GDM1 (cell line): ENCODE data around the gene C1orf21.

ENCODE experiments used
- DNase-seq: peaks from one replicate; lab custom pipeline; 2025; lab: John Stamatoyannopoulos, UW

The C1orf21 gene

DNA sequence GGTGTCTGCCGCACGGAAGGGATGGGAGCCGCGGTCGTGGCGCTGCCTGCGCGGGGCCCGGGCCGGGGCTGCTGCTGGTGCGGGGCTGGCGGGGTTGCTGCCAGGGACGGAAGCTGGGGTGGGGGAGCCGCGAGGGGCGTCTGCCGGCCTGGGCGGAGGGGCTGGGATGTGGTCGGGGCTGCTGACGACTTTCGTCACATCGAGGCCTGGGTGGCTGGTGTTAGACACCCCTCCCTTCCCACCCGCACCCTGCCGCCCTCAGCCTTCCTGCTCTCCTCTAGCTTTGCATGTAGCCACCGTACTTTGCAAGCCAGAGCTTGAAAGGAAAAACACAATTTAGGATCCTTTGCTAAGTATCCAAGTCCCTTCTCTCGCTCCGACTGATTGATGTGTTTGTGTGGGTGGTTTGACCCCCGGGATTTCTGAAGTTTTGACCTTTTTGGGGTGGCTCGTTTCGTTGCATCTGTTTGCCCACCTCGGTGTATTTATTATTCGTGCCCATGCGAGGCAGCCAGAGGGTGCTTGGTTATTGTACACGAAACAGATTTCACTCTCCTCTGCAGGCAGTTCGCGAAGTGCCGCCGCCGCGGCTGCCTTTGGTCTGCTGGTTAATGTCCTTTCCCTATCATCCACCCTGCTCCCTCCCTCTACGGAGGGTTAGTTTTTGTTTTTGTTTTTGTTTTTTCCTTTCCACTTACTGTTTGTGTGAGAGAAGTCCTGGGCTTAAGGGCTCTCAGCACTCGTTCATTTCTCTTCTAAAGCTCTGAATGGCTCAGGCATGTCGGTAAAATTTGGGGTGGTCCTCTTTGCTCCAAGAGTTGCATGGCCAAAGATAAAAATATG, 868 bp downstream of the C1orf21 start:
- peak; percentile 29 for DNase-seq

DNA sequence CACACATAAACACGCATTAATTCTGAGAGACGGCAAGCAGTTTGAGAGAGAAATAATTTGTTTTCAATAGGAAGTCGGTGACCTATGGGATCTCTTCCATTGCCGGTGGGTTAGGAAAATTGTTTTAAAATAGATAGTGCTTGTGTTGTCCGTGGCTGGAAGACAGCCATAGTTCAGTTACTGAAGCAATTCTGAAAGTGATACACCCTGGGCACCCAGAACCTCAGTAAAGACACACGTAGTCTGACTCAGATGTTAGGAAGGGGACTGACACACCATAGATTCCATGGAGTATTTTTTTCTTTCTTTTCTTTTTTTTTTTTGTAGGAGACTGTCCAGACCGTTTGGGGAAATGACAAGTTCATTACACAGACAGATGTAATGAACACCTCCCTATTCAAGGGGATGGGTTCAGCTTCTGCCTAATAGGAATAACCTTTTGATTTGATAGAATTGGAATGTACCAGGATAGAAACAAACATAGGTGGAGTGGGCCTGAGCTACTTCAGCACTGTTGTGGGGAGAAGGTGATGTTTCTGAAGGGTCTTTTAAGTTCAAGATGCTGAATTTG, 1.6 kb downstream of the C1orf21 start:
- no peak for DNase-seq

DNA sequence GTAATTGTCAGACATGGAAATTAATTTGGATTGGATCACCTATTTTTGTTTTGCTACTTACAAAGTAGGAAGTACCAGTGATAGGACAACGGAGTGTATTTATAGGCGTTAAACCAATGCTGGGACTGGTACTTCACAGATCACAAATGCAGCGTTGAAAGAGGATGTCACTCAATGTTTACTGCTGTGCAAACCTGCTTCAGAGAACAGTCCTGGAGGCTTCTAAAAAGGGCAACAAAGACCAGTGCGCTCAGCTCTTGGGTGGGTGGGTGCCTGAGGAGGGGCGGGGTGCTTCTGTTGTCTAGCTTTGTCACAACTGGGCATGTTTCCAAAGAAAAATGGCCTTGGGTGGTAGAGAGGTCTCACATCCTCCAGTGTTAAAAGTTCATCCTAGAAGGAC, 2.1 kb downstream of the C1orf21 start:
- DNase-seq: no peak

DNA sequence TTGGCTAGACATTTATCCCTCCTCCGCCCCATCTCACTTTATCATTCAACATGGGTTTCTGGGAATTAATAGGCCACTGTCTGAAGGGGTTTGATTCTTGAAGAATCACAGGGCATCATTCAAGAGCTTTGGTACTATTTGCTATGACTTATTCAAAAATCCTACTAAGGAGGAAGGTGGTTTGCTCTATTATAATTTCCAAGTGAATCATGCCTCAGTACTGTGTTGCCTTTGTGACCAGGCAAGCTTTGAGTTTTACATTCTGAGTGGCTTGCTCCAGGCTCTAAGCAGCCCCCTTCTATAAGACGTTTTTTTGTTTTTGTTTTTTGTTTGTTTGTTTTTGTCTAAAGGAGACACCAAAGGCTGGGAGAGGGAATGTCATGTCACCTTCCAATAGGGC, 2.6 kb downstream of the C1orf21 start:
- no peak for DNase-seq

DNA sequence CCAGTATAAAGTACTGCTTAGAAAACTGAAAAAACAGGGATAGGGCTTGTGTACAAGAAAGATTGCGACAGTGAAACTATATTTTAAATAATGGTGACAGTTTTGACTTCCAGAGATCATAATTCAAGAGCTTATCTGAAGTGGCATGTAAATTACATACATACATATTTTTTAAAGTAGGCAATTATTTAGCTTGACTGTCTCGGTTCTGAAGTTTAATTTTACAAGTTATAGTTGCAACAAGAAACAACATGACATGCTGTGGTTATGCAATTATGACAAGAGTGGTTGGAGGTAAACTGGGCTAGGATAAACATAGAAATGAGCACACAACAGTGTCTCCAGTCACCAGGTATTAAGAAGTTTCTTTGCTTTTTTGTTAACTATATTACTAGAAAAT, 4.1 kb downstream of the C1orf21 start:
- no peak for DNase-seq

DNA sequence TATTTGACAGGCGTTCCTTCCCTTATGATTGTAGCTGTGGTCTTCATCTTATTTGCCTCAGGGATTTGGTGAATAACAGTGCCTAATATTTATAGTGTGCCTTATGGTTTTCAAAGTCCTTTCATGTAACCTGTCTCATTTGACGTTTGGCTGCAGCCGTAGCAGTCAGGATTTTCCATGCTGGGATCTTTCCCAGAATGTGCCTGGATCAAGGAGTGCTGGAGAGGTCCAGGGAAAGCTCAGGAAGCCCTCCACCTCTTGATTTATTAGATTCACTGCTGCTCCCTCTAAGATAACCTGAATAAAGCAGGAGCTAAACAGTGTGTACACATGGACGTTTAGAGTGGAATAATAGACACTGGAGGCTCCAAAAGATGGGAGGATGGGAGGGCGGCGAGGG, 5.2 kb downstream of the C1orf21 start:
- no peak for DNase-seq

DNA sequence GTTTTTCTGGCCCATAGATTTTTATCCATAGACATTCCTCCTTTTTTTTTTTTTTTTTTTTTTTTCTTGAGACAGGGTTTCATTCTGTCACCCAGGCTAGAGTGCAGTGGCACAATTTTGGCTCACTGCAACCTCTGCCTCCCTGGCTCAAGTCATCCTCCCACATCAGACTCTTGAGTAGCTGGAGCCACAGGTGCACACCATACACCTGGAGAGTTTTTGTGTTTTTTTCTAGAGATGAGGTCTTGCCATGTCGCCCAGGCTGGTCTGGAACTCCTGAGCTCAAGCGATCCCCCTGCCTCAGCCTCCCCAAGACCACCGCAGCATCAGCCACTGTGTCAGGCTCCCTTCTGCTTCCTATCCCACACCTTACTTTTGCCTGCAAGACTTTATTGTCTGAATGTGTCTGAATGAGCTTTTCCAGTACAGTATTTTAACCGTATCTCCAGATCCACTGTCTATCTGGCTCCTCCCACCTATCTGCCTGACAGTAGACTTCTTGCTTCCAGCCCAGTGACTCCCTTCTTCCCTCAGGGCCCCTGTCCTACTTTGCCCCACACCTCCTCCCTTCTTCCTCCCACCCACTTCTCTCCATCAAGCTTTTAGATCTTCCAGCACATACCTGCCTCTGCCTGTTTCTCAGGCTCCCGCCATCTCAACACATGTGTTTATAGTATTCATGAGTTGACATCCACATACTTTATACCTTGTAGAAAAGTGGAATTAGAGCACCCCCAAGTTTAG, 6.1 kb downstream of the C1orf21 start:
- no peak for DNase-seq

DNA sequence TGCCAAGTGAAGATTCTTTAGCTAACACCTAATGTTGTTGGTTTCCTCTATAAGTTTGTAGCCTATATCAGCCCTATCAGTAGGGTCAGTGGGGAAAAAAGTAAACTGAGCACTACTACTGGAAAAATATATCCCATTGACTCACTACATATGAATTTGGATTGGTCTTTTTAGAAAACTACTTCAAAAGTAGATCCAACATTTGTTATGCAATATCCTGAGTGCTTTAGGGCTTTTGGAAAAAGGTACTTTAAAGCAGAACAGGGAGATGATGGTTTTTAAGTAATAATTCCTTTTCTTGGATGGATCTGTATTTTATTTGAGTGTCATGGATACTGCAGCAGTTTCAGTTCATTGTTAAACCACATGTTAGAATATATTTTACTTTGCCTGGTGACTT, 7.1 kb downstream of the C1orf21 start:
- DNase-seq: no peak

DNA sequence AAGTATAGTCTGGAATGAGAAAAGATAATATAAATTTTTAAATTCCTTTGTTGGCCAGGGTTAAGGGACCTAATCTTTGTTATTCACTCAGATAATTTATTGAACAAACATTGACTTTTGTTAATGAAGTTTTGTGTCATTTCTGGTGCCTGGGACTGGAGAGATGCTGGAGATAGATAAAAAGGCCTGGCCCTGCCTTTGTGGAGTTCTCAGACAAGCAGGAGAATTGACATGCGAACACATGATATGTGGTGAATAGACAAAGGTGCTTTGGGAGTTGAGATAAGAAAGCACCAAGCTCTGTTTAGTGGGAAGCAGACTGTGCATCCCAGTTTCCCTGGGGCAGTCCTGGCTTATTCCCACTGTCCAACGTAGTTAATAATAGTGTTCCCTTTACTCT, 8.5 kb downstream of the C1orf21 start:
- no peak for DNase-seq

DNA sequence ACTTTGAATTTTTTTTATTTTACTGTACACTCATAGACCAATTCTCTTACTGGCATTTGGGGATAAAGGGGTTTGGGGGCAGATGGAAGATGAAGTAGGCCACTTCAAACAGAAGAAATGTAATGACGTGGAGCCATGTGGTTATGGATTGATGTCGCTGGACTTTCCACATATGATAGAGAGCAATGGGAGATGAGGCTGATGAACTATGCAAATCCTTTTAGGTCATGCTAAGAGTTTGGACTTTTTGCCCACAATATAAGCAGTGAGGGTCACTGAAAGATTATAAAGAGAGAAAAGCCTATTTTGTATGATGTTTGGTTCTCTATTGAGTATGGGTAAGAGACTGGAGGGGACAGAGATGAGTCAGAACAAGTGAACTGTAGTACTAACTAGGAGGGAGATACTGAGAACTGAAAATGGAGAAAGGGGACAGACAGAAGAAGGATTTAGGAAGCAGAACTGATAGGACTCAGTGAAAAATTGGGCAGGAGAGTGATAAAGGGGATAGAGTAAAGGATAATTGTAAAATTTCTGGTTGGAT, 9.2 kb downstream of the C1orf21 start:
- no peak for DNase-seq

DNA sequence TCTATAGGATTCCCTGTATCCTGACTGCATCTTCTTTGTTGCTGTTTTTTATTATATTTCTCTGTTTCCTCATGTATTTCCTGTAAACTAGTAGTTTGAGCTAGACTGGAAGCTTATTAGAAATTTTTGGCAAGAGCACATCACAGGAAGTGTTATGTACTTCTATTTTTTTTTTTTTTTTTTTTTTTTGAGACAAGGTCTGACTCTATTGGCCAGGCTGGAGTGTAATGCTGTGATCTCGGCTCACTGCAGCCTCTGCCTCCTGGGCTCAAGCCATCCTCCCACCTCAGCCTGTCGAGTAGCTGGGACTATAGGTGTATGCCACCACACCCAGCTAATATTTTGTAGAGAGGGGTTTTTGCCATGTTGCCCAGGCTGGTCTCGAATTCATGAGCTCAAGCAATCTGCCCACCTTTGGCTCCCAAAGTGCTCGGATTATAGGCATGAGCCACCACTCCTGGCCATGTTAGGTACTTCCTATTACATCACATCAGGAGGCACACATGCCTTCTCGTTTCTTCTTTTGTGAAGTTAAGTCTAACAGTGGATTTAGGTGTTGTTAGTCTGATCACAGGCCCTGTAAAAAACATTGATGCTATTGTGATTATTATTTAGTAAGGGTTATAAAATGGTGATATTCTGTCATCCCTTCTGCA, 12.5 kb downstream of the C1orf21 start:
- no peak for DNase-seq

DNA sequence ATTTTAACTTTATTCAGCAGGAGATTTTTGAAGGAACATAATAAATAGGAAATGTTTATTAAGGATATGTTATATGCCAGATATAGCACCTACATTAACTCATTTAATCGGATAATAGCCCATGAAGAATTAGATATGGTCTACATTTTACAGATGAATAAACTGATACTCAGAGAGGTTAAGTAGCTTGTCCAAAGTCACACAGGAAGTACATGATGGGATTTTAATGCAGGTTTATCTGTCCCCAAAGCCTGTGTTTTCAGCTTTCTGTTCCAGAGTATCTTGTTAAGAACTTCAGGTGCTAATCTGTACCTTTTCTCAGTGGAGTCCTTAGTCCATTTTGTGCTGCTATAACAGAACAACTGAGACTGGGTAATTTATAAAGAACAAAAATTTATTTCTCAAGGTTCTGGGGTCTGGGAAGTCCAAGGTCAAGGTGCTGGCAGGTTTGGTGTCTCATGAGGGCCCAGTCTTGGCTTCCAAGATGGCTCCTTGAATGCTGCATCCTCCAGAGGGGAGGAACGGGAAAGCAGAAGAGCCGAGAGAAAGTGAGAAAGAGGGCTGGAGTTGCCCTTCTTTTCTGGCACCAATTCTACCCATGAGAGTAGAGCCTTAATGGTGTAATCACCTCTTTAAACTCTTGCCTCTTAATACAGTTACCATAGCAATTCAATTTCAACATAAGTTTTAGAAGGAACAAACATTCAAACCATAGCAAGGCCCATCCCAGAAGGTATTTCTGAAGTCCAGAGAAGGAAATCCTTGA, 17.3 kb downstream of the C1orf21 start:
- DNase-seq: no peak

DNA sequence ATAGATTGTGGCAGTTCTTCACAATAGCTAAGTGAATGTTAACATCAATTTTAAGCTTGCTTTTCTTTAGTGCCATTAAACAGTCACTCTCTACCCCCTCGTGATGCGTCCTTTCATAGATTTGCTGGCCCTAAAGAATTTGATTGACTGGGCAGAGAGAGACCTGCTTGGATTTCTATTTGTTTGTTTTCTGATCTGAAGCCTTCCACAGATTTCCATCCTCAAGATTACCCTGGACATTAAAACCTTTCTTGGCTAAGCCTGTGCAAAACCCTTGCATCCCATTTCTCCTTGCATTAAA, 17.8 kb downstream of the C1orf21 start:
- no peak for DNase-seq

DNA sequence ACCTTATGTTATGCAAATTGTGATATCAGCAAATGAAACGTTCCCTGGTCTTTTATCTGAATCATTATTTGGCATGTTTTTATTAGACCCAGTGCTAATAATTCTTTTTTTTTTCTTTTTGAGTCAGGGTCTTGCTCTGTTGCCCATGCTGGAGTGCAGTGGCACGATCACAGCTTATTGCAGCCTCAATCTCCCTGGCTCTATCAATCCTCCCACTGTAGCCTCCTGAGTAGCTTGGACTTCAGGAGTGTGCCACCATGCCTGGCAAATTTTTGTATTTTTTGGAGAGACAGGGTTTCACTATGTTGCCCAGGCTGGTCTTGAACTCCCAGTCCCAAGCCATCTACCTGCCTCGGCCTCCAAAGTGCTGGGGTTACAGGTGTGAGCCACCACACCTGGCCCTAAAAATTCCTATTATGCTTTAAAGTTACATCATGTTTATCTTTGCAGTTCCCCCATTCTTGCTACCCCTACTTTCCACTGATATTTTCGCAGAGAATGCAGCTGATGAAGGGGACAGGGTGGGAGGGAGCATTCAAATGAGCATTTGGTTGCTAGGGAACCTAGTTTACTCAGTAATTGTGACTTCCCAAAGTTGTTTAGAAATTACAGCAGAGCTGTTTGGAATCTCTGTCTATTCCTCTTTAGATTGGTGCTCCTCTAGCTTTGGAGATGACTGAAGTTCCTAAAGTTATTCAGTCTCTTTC, 18.4 kb downstream of the C1orf21 start:
- DNase-seq: no peak

DNA sequence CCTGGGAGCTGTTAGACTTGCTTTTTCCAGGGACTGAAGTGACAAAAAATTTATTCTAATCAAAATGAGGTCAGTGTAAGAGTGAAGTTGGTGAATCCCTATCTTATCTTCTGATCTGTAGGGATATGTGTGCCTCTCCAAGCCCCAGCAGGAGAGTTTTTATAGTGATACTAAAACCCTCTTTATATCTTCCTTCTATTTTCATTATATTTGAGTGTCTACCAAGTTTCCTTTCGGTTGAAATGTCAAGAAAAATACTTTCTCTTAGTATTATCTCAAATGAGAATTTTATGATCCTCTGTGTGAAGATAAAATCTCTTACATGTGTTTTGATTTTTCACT, 18.9 kb downstream of the C1orf21 start:
- no peak for DNase-seq

DNA sequence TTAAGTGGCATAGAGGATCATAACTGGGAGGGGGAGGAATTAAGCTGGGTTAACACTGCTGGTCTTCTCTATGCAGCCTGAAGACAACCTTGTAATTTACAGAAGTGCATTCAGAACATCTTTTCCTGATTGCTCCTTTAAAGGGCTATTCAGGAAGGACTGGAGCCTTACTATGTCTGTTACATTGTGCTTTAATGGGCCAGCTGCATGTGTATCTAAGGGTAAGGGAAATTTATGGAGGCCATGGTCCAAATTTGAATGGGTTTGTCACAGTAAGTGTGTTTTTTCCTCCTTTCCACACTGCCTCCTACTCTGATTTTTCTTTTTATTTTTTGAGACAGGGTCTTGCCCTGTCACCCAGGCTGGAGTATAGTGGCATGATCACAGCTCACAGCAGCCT, 19.6 kb downstream of the C1orf21 start:
- DNase-seq: no peak

DNA sequence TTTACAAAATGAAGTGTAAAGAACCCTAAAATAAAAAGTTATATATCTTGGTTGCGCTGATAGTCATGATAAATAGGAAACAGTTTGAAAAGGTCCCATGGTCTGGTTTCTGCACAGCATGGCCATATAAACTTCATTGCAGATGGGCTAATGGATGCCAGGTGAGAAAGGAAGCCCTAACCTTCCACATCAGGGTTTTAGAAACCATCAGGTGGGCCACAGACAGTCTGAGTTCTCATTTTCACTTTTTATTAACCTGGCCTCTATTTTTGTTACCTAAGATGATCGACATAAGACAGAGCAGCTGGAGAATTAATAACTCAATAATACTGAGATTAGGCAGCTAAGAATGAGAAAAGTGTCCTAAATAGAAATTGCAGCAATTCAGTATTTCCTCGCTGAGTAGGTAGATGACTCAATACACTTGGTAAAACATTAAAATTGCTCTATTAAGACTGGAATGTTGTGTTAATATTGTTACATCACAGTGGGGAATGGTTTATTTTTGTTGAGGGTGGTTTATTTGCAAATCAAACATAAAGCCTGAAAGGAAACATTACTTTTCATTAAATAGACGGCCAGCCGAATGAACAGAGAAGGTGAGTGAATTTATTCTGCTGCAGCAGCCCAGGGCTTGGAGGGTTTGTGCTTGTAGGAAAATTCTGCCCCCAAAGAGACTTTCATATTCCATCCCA, 21.1 kb downstream of the C1orf21 start:
- DNase-seq: no peak

DNA sequence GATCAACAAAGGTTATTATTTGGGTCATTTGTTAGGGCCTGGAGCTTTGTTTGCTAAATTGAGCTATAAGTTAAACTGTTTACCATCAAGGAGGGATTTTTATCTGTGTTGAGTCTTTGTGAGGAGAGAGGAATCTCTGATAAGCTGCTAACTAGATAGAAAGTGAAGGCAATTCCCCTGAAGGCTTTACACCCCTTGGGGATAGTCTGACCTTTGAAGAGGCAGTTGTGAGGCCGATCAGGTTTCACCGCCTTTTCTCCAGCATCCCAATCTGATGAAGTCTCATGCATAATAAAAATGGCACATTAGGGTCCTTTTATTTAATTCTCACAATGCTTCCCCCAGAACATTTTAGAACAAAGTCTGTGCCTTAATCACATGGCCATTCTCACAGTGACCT, 21.8 kb downstream of the C1orf21 start:
- no peak for DNase-seq

DNA sequence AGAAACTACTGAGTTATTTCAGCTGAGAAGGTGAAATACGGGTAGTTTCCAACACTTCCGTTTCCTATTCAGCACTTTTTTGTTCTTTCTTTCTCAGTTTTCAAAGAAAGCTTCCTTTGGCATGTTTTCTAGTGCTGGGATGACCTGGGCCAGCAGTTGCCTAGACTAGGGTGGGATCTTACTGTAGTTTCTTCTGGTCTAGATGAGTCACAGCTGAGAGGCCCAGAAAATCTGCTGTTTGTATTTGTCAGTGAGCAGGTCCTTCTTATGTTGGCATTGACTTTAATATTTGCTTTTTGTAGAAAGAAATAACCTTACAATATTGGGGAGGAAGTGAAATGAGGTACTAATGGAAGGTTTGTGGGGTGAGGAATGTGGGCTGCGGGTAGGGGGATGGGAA, 22.2 kb downstream of the C1orf21 start:
- DNase-seq: no peak

DNA sequence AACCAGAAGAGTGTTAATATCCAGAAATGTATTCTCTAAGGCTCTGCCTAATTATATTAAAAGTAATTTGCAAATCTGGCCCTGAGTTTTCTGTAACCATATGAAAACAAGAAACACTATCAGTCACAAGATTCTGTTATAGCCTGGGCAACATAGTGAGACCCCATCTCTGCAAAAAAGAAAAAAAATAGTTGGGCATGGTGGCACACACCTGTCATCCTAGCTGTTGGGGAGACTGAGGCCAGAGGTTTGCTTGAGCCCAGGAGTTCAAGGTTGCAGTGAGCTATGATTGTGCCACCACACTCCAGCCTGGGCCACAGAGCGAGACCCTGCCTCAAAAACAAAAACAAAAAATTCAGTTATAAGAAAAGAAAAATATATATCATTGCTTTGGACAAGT, 25.6 kb downstream of the C1orf21 start:
- DNase-seq: no peak

DNA sequence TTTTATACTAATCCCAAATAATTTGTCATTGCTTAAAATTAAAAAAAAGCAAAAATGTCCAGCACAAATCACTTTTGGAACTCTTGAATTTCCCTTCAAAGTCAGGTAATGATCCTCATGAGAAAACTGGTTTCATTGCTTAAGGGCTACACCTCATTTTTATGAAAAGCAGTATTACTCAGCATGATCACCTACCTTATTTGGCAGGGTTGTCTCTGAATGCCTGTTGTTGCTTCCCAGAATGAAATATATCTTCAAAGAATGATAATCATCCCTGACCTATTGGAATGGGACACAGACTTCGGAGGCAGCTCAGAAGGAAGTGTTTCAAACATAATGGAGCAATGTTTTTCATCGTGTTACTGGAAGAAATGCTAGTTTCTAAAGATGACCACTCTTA, 29.7 kb downstream of the C1orf21 start:
- DNase-seq: no peak
